Thoracic aorta (tissue), 2 donors: ENCODE results near the gene MCCD1. TPM values are rescaled to one million over a fixed set of nuclear protein-coding genes. Genes with fewer than 3 reads are reported as not detected.

Source experiments
- ATAC-seq: fragments of 150-250 bp; one replicate; pipeline ENCODE4 v1.8.0; 2017; ENCODE audit warnings: low read depth; ENCODE audit not compliant: insufficient number of reproducible peaks, low FRiP score
- DNase-seq: peaks from one replicate; pipeline ENCODE4 v3.0.0-alpha.2; 2020; ENCODE audit warnings: low spot score
- H3K27ac ChIP-seq, 2 donors: fragments of 200-600 bp; sonication (generic); 1 replicate in 1 of 2; 2 replicates in 1 of 2; pipeline ENCODE4 v1.5.1; 2016; ENCODE audit warnings: mild to moderate bottlenecking in 2 of 2, moderate library complexity in 2 of 2
- H3K27me3 ChIP-seq: fragments of 200-600 bp; sonication (generic); replicated peaks from 2 replicates; pipeline ENCODE4 v1.6.0; 2016; ENCODE audit warnings: mild to moderate bottlenecking; ENCODE audit not compliant: insufficient read depth
- H3K36me3 ChIP-seq: fragments of 200-600 bp; sonication (generic); one replicate; pipeline ENCODE4 v1.5.1; 2016
- H3K4me1 ChIP-seq, 2 donors: fragments of 200-600 bp; sonication (generic); 1 replicate in 1 of 2; 2 replicates in 1 of 2; pipeline versions ENCODE4 v1.5.1 to v1.6.0; 2016; ENCODE audit warnings: low read depth in 2 of 2, mild to moderate bottlenecking in 1 of 2; ENCODE audit not compliant: control insufficient read depth in 1 of 2
- H3K4me3 ChIP-seq: fragments of 200-600 bp; sonication (generic); 2 replicates; pipeline ENCODE4 v1.5.1; 2016; ENCODE audit warnings: mild to moderate bottlenecking
- H3K9me3 ChIP-seq: fragments of 200-600 bp; sonication (generic); 2 replicates; pipeline ENCODE4 v1.5.1; 2016
- total RNA-seq, 2 donors: library from RNA; depleted of rRNA; stranded (reverse); fragments of >200 nt; gene quantifications; one replicate each; pipeline versions ENCODE4 v1.1.0 to v1.2.3, GENCODE V29; 2016
- TF ChIP-seq, protein P1 (sequence below): fragments of 200-600 bp; sonication (generic); IDR thresholded peaks from one replicate; pipeline ENCODE4 v1.5.1; 2019; ENCODE audit warnings: antibody characterized with exemption

The MCCD1 gene
- total RNA-seq, 2 donors from 2014 or later, result not detected

DNA sequence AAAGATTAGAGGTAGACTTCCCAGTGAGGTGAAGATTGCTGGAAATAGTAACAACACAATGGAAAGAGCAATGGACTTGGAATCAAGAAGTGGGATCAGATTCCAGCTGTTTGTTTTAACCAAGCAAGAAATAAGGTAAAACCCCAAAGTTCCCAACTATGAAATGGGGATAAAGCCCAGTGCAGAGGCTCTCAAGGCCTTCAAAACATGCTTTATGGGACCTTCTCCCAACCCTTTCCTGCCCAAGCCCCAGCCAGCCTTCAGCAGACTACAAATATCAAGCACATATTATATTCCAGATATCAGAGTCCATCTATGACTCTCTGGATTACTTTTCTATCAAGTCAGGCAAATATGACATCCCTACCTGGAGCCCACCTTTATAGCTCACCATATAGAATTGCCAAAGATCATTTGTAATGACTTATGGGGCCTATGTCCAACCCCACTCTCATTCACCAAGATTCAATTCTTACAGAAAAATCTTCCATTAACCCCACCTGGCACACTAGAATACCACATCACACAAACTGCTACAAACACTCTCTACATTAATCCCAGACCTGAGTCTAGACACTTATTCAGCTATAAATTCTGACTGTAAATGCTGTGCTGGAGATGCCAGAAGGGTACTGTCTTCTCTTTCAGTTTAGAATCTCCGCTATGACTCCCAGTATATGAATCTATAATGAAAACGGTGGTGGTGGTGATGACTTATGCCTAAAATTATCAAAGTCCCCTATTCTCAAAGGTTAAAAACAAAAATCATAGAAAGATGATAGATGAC, 7.0 kb downstream of the MCCD1 start:
- no peaks in the 10 kb centered on the region for H3K9me3 ChIP-seq
- DNase-seq, result no peak
- H3K27me3 ChIP-seq, result no peaks in the 10 kb centered on the region
- no peak overlapping the region for H3K27ac ChIP-seq
- H3K36me3 ChIP-seq, result peaks cover 71% of the 10 kb centered on the region
- TF ChIP-seq, protein P1, sequence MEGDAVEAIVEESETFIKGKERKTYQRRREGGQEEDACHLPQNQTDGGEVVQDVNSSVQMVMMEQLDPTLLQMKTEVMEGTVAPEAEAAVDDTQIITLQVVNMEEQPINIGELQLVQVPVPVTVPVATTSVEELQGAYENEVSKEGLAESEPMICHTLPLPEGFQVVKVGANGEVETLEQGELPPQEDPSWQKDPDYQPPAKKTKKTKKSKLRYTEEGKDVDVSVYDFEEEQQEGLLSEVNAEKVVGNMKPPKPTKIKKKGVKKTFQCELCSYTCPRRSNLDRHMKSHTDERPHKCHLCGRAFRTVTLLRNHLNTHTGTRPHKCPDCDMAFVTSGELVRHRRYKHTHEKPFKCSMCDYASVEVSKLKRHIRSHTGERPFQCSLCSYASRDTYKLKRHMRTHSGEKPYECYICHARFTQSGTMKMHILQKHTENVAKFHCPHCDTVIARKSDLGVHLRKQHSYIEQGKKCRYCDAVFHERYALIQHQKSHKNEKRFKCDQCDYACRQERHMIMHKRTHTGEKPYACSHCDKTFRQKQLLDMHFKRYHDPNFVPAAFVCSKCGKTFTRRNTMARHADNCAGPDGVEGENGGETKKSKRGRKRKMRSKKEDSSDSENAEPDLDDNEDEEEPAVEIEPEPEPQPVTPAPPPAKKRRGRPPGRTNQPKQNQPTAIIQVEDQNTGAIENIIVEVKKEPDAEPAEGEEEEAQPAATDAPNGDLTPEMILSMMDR, result no peak
- peaks cover 19 to 25% of the 10 kb centered on the region in 2 donors for H3K4me1 ChIP-seq
- ATAC-seq, result no peak
- no peak overlapping the region for H3K4me3 ChIP-seq

DNA sequence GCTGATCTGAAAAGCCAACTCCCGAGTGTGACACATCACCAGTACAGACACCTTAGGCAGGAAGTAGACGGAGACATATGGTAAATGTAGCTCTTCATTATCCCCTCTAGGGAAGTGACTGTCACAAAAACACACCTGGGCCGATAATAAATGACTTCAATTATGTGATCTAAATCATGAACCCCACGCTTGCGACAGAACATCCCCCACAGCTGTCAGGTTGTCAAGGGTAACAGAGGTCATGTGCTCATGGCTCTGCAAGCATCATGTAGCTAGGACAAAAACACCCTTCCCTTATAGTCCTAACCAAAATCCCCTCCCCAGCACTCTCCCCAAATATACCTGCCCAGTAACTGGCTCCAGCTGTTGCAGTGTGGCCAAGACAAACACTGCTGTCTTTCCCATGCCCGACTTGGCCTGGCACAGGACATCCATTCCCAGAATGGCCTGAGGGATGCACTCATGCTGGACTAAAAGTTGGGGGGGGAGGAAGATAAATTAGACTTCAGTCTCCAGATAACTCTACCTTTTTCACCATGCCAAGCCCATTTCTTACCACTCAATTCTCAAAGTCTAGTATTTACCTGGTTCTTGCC, 10.1 kb downstream of the MCCD1 start:
- H3K4me3 ChIP-seq, result no peak overlapping the region
- H3K36me3 ChIP-seq, result peaks cover 54% of the 10 kb centered on the region
- ATAC-seq (no peak), DNase-seq (no peak)
- TF ChIP-seq, protein P1, result no peak
- no peaks in the 10 kb centered on the region for H3K27me3 ChIP-seq
- H3K27ac ChIP-seq, result no peak overlapping the region
- H3K9me3 ChIP-seq, result no peaks in the 10 kb centered on the region
- peaks cover 25 to 35% of the 10 kb centered on the region in 2 donors for H3K4me1 ChIP-seq

- no peak for DNase-seq
- Histone ChIP-seq H3K27ac (peak overlapping the region; percentile 79 to 98), H3K36me3 (peaks cover 36% of the 10 kb centered on the region), H3K4me1 (peaks cover 25 to 35% of the 10 kb centered on the region in 2 donors), H3K4me3 (peak overlapping the region; percentile 85), H3K9me3 (no peaks in the 10 kb centered on the region), H3K27me3 (no peaks in the 10 kb centered on the region)
- TF ChIP-seq, protein P1, result no peak
- no peak for ATAC-seq
Observed at GRCh38 chr6:31540640-31541039, 11.9 kb downstream of the MCCD1 start.

DNA sequence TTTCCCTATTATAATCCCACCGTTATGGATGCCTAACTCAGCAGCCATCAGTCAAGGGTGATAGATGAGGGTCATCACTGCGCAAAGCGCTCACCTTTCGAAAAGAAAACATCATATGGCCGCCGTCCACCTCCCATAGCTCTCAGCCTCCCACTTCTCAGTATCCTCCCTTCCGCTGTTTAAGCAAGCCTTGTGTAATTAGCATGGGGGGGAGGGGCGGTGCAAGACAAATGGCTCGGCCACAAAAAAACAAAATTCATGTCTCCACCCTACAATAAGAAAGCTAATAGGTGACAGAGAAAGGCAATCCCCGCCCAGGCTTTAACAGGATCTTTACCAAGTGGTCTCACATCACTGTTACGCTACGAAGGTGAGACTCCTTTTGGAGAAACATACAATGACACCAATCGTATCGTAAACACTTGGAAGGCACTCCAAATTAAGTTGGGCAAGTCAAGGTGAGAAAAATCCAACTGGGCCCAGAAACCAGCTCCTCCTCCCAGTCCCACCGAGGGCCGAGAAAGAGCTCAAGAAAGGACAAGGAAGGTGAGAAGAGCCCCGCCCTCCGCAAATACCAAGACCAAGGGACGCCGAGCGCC, 12.4 kb downstream of the MCCD1 start:
- peaks cover 25 to 37% of the 10 kb centered on the region in 2 donors for H3K4me1 ChIP-seq
- ATAC-seq (no peak), DNase-seq (no peak)
- no peaks in the 10 kb centered on the region for H3K9me3 ChIP-seq
- peak overlapping the region; percentile 85 for H3K4me3 ChIP-seq
- H3K27me3 ChIP-seq, result no peaks in the 10 kb centered on the region
- peak overlapping the region; percentile 79 to 98 for H3K27ac ChIP-seq
- TF ChIP-seq, protein P1, result no peak
- H3K36me3 ChIP-seq, result peaks cover 31% of the 10 kb centered on the region
